Liver (tissue), 9 donors: ENCODE data around the gene ST6GALNAC4. TPM values are rescaled to one million over a fixed set of nuclear protein-coding genes. Genes with fewer than 3 reads are reported as not detected.

Experiments
- DNase-seq: peaks from one replicate; pipeline ENCODE4 v3.0.0-alpha.2; 2017; ENCODE audit warnings: low spot score
- H3K27ac ChIP-seq, 2 donors: one replicate each; pipeline ENCODE4 v1.7.0; 2013; ENCODE audit warnings: inconsistent platforms in 2 of 2, low read length in 2 of 2, control low read depth in 1 of 2, low read depth in 1 of 2, mild to moderate bottlenecking in 1 of 2
- H3K27me3 ChIP-seq, 4 donors: one replicate each; pipeline versions ENCODE4 v1.6.1 to v1.7.0; 2013; ENCODE audit warnings: low read length in 3 of 4, inconsistent platforms in 1 of 4, mild to moderate bottlenecking in 1 of 4, moderate library complexity in 1 of 4; ENCODE audit not compliant: control insufficient read depth in 4 of 4, insufficient read depth in 4 of 4
- H3K36me3 ChIP-seq, 4 donors: one replicate each; pipeline versions ENCODE4 v1.6.1 to v1.7.0; 2013; ENCODE audit warnings: low read length in 3 of 4, mild to moderate bottlenecking in 3 of 4, low read depth in 1 of 4, moderate library complexity in 1 of 4; ENCODE audit not compliant: control insufficient read depth in 4 of 4, insufficient read depth in 3 of 4
- H3K4me1 ChIP-seq, 4 donors: one replicate each; pipeline versions ENCODE4 v1.6.1 to v1.7.0; 2013; ENCODE audit warnings: low read length in 3 of 4, mild to moderate bottlenecking in 3 of 4, moderate library complexity in 1 of 4; ENCODE audit not compliant: control insufficient read depth in 4 of 4, insufficient read depth in 4 of 4
- H3K4me3 ChIP-seq, 3 donors: one replicate each; pipeline versions ENCODE4 v1.6.1 to v1.7.0; 2013; ENCODE audit warnings: low read length in 3 of 3, control low read depth in 1 of 3, low read depth in 1 of 3, mild to moderate bottlenecking in 1 of 3
- H3K9ac ChIP-seq, 2 donors: one replicate each; pipeline ENCODE4 v1.7.0; 2013; ENCODE audit warnings: low read length in 2 of 2, mild to moderate bottlenecking in 2 of 2, moderate library complexity in 2 of 2, control low read depth in 1 of 2, low read depth in 1 of 2
- H3K9me3 ChIP-seq, 4 donors: one replicate each; pipeline versions ENCODE4 v1.6.1 to v1.7.0; 2013; ENCODE audit warnings: low read length in 3 of 4; ENCODE audit not compliant: control insufficient read depth in 4 of 4
- EGR1 ChIP-seq, 2 donors: IDR thresholded peaks; 2 replicates each; pipeline ENCODE4 v1.6.1; 2016 to 2018; ENCODE audit warnings: antibody characterized with exemption in 2 of 2, low read depth in 2 of 2
- FOXA1 ChIP-seq: IDR thresholded peaks from 2 replicates; pipeline ENCODE4 v1.6.1; 2016; ENCODE audit warnings: antibody characterized with exemption
- FOXA2 ChIP-seq: IDR thresholded peaks from 2 replicates; pipeline ENCODE4 v1.6.1; 2016; ENCODE audit warnings: antibody characterized with exemption
- GABPA ChIP-seq, 2 donors: IDR thresholded peaks in 1 of 2; conservative IDR thresholded peaks in 1 of 2; 2 replicates each; pipeline ENCODE4 v1.6.1; 2016; ENCODE audit warnings: antibody characterized with exemption in 2 of 2, mild to moderate bottlenecking in 1 of 2, moderate library complexity in 1 of 2
- HNF4A ChIP-seq, 2 donors: conservative IDR thresholded peaks; 2 replicates each; pipeline ENCODE4 v1.6.1; 2016; ENCODE audit warnings: antibody characterized with exemption in 2 of 2, mild to moderate bottlenecking in 2 of 2
- HNF4G ChIP-seq: IDR thresholded peaks from 2 replicates; pipeline ENCODE4 v1.6.1; 2016; ENCODE audit warnings: antibody characterized with exemption
- JUND ChIP-seq, 2 donors: IDR thresholded peaks; 2 replicates each; pipeline ENCODE4 v1.6.1; 2016; ENCODE audit warnings: antibody characterized with exemption in 2 of 2
- NR2F2 ChIP-seq: IDR thresholded peaks from 2 replicates; pipeline ENCODE4 v1.6.1; 2016; ENCODE audit warnings: antibody characterized with exemption
- RAD21 ChIP-seq, 2 donors: IDR thresholded peaks; 2 replicates each; pipeline ENCODE4 v1.6.1; 2016; ENCODE audit warnings: antibody characterized with exemption in 2 of 2, mild to moderate bottlenecking in 2 of 2
- REST ChIP-seq: IDR thresholded peaks from 2 replicates; pipeline ENCODE4 v1.6.1; 2016; ENCODE audit warnings: antibody characterized with exemption, mild to moderate bottlenecking
- RXRA ChIP-seq, 2 donors: IDR thresholded peaks; 2 replicates each; pipeline ENCODE4 v1.6.1; 2017 to 2018; ENCODE audit warnings: antibody characterized with exemption in 2 of 2, mild to moderate bottlenecking in 1 of 2
- TAF1 ChIP-seq: conservative IDR thresholded peaks from 2 replicates; pipeline ENCODE4 v1.6.1; 2016; ENCODE audit warnings: antibody characterized with exemption, mild to moderate bottlenecking
- YY1 ChIP-seq: IDR thresholded peaks from 2 replicates; pipeline ENCODE4 v1.6.1; 2016; ENCODE audit warnings: antibody characterized with exemption, mild to moderate bottlenecking
- ZBTB33 ChIP-seq: IDR thresholded peaks from 2 replicates; pipeline ENCODE4 v1.6.1; 2016; ENCODE audit warnings: antibody characterized with exemption
- WGBS: extraction: QIAGEN DNeasy Blood & Tissue Kit; methylation state at CpG from one replicate; pipeline ENCODE4 v1.1.7; 2013; 5-methylcytosine and 5-hydroxymethylcytosine counted together
- polyA plus RNA-seq, 2 donors: library from polyadenylated mRNA; stranded (reverse) in 1 of 2; unstranded in 1 of 2; fragments of 200-250 nt in 1 of 2; fragments of >200 nt in 1 of 2; fragmentation: Nextera tagmentation in 1 of 2; extraction: Ambion mirVana in 1 of 2; gene quantifications; one replicate each; pipeline versions ENCODE4 v1.2.1 to v1.2.3, GENCODE V29; 2013 to 2015
- total RNA-seq, 2 donors: library from RNA; depleted of rRNA; stranded (reverse); fragments of >200 nt; gene quantifications; one replicate each; pipeline ENCODE4 v1.2.3, GENCODE V29; 2014
- TF ChIP-seq, protein P1 (sequence below): IDR thresholded peaks from 2 replicates; pipeline ENCODE4 v1.6.1; 2016; ENCODE audit warnings: antibody characterized with exemption
- TF ChIP-seq, protein P2 (sequence below): IDR thresholded peaks from 2 replicates; pipeline ENCODE4 v1.6.1; 2016; ENCODE audit warnings: antibody characterized with exemption
- donor health status: healthy.
- donor health status: healthy.
- donor health status: healthy.
- donor health status: healthy.
- donor health status: healthy.

ST6GALNAC4 gene
- total and polyA plus RNA-seq, 4 donors: 2.5 to 83.7 (median 7.5) TPM

GRCh38 chr9:127866535-127866934, 50.3 kb downstream of the ST6GALNAC4 start (continued):
- TF ChIP-seq, protein P1, sequence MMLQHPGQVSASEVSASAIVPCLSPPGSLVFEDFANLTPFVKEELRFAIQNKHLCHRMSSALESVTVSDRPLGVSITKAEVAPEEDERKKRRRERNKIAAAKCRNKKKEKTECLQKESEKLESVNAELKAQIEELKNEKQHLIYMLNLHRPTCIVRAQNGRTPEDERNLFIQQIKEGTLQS: no peak
- TF ChIP-seq HNF4G: no peak

DNA sequence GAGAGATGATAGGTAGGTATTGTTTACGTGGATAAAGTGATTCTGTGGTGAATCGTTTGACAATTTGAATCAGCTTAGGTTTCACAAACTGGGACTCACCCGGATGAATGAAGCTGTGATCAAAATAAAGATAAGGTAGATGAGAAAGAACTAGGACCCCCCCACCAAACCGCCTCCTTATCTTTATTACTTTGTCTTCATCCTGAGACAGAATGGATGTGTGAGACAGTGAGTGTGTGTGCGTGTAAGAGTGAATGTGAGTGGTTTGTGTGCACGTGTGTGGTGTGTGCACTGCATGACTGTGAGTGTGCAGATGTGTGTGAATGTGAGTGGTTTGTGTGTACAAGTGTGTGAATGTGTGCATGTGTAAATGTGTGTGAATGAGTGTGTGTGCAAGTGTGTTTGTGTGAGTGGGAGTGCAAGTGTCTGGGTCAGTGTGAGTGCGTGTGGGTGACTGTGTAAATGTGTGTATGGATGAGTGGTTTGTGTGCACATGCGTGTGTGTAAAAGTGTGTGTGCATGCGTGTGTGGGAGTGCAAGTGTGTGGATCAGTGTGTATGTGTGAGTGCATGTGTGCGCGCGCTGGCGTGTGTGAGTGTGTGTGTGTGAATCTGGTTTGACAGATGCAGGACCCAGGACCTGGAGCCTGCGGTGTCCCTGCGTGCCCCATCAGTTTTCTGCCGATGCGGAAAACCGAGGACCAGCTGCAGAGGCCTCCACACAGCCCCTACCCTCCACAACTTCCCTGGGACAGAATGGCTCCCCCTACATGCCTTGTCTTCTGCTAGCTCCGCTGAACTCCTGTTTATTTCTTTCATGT, 51.0 kb downstream of the ST6GALNAC4 start:
- Histone ChIP-seq H3K9ac (no peak overlapping the region), H3K27me3 (no peaks in the 10 kb centered on the region), H3K9me3 (no peaks in the 10 kb centered on the region), H3K36me3 (peaks cover 0 to 3% (median 0%) of the 10 kb centered on the region in 4 donors), H3K27ac (no peak overlapping the region), H3K4me1 (peaks cover 0 to 12% (median 2%) of the 10 kb centered on the region in 4 donors), H3K4me3 (no peak overlapping the region)
- DNase-seq: no peak
- WGBS: 83% methylated on average over 19 of the region's 19 CpGs
- TF ChIP-seq, protein P2, sequence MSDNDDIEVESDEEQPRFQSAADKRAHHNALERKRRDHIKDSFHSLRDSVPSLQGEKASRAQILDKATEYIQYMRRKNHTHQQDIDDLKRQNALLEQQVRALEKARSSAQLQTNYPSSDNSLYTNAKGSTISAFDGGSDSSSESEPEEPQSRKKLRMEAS: no peak
- no peak for TF ChIP-seq HNF4A (conservative IDR thresholded peaks at IDR 0.05)
- no peak for TF ChIP-seq FOXA2
- no peak for TF ChIP-seq ZBTB33
- TF ChIP-seq FOXA1: no peak
- no peak for TF ChIP-seq JUND (IDR thresholded peaks at IDR 0.05)
- no peak for TF ChIP-seq GABPA (IDR thresholded peaks at IDR 0.05 in 1 of 2, conservative IDR thresholded peaks at IDR 0.05 in 1 of 2)
- TF ChIP-seq, protein P1: no peak
- TF ChIP-seq REST: no peak
- TF ChIP-seq YY1: no peak
- TF ChIP-seq NR2F2: no peak
- TF ChIP-seq EGR1 (IDR thresholded peaks at IDR 0.05; ENCODE audit: low read depth in 2 of 2): no peak
- TF ChIP-seq RAD21 (IDR thresholded peaks at IDR 0.05): no peak
- TF ChIP-seq TAF1: no peak
- TF ChIP-seq RXRA (IDR thresholded peaks at IDR 0.05): no peak
